HCT116 (cell line): ENCODE results near the gene PGBD5. TPM values are rescaled to one million over a fixed set of nuclear protein-coding genes. Genes with fewer than 3 reads are reported as not detected.

Source experiments
- ATAC-seq: fragments of 200-7000 bp; cut with Tn5 transposase; 2 replicates; pipeline ENCODE4 v1.9.1; 2020; ENCODE audit warnings: mild to moderate bottlenecking, moderate library complexity
- BruUV-seq: library from RNA; stranded (reverse); fragments of 400-500 nt; replicated peaks from 2 replicates; lab custom pipeline; 2021; lab: Mats Ljungman, UMichigan
- CTCF ChIA-PET: fragments of 300-600 bp; sonication (Branson Sonifier 250); formaldehyde crosslinking; loops from one replicate; lab custom pipeline; 2021; ENCODE audit warnings: antibody characterized with exemption; lab: Charles Lee
- POLR2A ChIA-PET: fragments of 300-600, 350-600 bp; sonication (Branson Sonifier 250); formaldehyde crosslinking; loops from one replicate; lab custom pipeline; 2021; ENCODE audit warnings: antibody characterized with exemption; lab: Charles Lee
- RAD21 ChIA-PET, 2 experiments: fragments of 300-600 bp; sonication (Branson Sonifier 250); formaldehyde crosslinking; loops; one replicate each; lab custom pipeline; 2023; ENCODE audit warnings: low total read pairs in 2 of 2; ENCODE audit not compliant: uncharacterized antibody in 2 of 2, unreplicated experiment in 2 of 2, low non-redundant PET in 1 of 2; lab: Charles Lee
- DNase-seq: peaks from one replicate; pipeline ENCODE4 v3.0.0-alpha.2; 2010; ENCODE audit warnings: low read depth, low spot score
- H2AFZ ChIP-seq: fragments of 200-600 bp; shearing (Covaris generic), sonication (generic); 2 replicates; pipeline ENCODE4 v1.6.1; 2017; ENCODE audit warnings: low read depth, mixed run types, mixed read lengths, antibody characterized with exemption, low read length; ENCODE audit not compliant: poor library complexity, severe bottlenecking
- H3K27ac ChIP-seq: 2 replicates; pipeline ENCODE4 v1.5.1; 2012; ENCODE audit warnings: low read depth, low read length
- H3K27me3 ChIP-seq: fragments of 200-600 bp; sonication (generic); 2 replicates; pipeline ENCODE4 v1.6.1; 2016; ENCODE audit warnings: mixed run types, low read length, mixed read lengths; ENCODE audit not compliant: insufficient read depth
- H3K36me3 ChIP-seq, 2 experiments: fragments of 200-500 bp in 1 of 2; fragments of 200-600 bp in 1 of 2; sonication (Bioruptor generic) in 1 of 2; sonication (generic) in 1 of 2; 2 replicates each; pipeline versions ENCODE4 v1.5.1 to v1.6.1; 2014 to 2016; ENCODE audit warnings: low read length in 2 of 2, inconsistent platforms in 1 of 2, mixed read lengths in 1 of 2, mixed run types in 1 of 2; ENCODE audit not compliant: insufficient read depth in 2 of 2, control insufficient read depth in 1 of 2
- H3K4me1 ChIP-seq, 2 experiments: fragments of 200-600 bp in 1 of 2; sonication (generic) in 1 of 2; 2 replicates each; pipeline versions ENCODE4 v1.5.1 to v1.6.1; 2012 to 2017; ENCODE audit warnings: low read length in 2 of 2, inconsistent platforms in 1 of 2, mild to moderate bottlenecking in 1 of 2, mixed read lengths in 1 of 2, mixed run types in 1 of 2, moderate library complexity in 1 of 2; ENCODE audit not compliant: insufficient read depth in 2 of 2, control insufficient read depth in 1 of 2
- H3K4me2 ChIP-seq: fragments of 200-600 bp; sonication (generic); 2 replicates; pipeline ENCODE4 v1.6.1; 2017; ENCODE audit warnings: mixed run types, low read length, mixed read lengths
- H3K4me3 ChIP-seq, 2 experiments: fragments of 200-600 bp in 1 of 2; sonication (generic) in 1 of 2; replicated peaks in 1 of 2; 2 replicates each; pipeline ENCODE4 v1.5.1; 2011 to 2016; ENCODE audit warnings: low read length in 2 of 2, control low read depth in 1 of 2, low read depth in 1 of 2, mild to moderate bottlenecking in 1 of 2, mixed read lengths in 1 of 2, mixed run types in 1 of 2
- H3K79me2 ChIP-seq: fragments of 200-600 bp; sonication (generic); 2 replicates; pipeline ENCODE4 v1.6.1; 2017; ENCODE audit warnings: mild to moderate bottlenecking, mixed run types, low read length, moderate library complexity, mixed read lengths; ENCODE audit not compliant: insufficient read depth
- H3K9ac ChIP-seq: fragments of 200-600 bp; sonication (generic); 2 replicates; pipeline ENCODE4 v1.6.1; 2016; ENCODE audit warnings: low read length, mixed read lengths
- H3K9me2 ChIP-seq: fragments of 200-600 bp; sonication (generic), shearing (Covaris generic); 2 replicates; pipeline ENCODE4 v1.6.1; 2017; ENCODE audit warnings: mixed run types, mild to moderate bottlenecking, moderate library complexity; ENCODE audit not compliant: insufficient read depth
- H3K9me3 ChIP-seq, 2 experiments: fragments of 200-500 bp in 1 of 2; fragments of 200-600 bp in 1 of 2; sonication (Bioruptor generic) in 1 of 2; sonication (generic) in 1 of 2; 2 replicates each; pipeline ENCODE4 v1.6.1; 2014 to 2017; ENCODE audit warnings: low read length in 2 of 2, mixed read lengths in 2 of 2, inconsistent platforms in 1 of 2, low read depth in 1 of 2, mild to moderate bottlenecking in 1 of 2, mixed run types in 1 of 2, moderate library complexity in 1 of 2; ENCODE audit not compliant: control insufficient read depth in 1 of 2, insufficient read depth in 1 of 2
- H4K20me1 ChIP-seq: fragments of 200-600 bp; sonication (generic), shearing (Covaris generic); 2 replicates; pipeline ENCODE4 v1.6.1; 2017; ENCODE audit warnings: mixed run types, mild to moderate bottlenecking, moderate library complexity; ENCODE audit not compliant: insufficient read depth
- CBX3 ChIP-seq: IDR thresholded peaks from 2 replicates; pipeline ENCODE4 v1.6.1; 2012; ENCODE audit warnings: low read depth
- CEBPB ChIP-seq: IDR thresholded peaks from 2 replicates; pipeline ENCODE4 v1.6.1; 2012; ENCODE audit warnings: low read depth
- CTCF ChIP-seq, 3 experiments: fragments of 200-600 bp in 1 of 3; sonication (generic) in 1 of 3; IDR thresholded peaks in 2 of 3; conservative IDR thresholded peaks in 1 of 3; 2 replicates each; pipeline ENCODE4 v1.5.1; 2012 to 2017; ENCODE audit warnings: low read depth in 2 of 3, low read length in 2 of 3, antibody characterized with exemption in 1 of 3, borderline replicate concordance in 1 of 3, control low read depth in 1 of 3, mild to moderate bottlenecking in 1 of 3, mixed read lengths in 1 of 3, mixed run types in 1 of 3, moderate library complexity in 1 of 3; ENCODE audit not compliant: insufficient read depth in 1 of 3
- EZH2phosphoT487 ChIP-seq: fragments of 200-600 bp; IDR thresholded peaks from 2 replicates; pipeline ENCODE4 v1.6.1; 2018; ENCODE audit warnings: antibody characterized with exemption, borderline replicate concordance
- FOSL1 ChIP-seq: IDR thresholded peaks from 2 replicates; pipeline ENCODE4 v1.6.1; 2012; ENCODE audit warnings: low read depth
- POLR2A ChIP-seq: IDR thresholded peaks from 2 replicates; pipeline ENCODE4 v1.7.0; 2011; ENCODE audit warnings: borderline replicate concordance; ENCODE audit not compliant: insufficient read depth, insufficient read length; ENCODE audit errors: extremely low read depth
- SP1 ChIP-seq: IDR thresholded peaks from 2 replicates; pipeline ENCODE4 v1.6.1; 2012; ENCODE audit warnings: low read depth
- SRF ChIP-seq: IDR thresholded peaks from 2 replicates; pipeline ENCODE4 v1.6.1; 2012; ENCODE audit warnings: low read depth
- TCF7L2 ChIP-seq: IDR thresholded peaks from 2 replicates; pipeline ENCODE4 v1.7.0; 2011; ENCODE audit warnings: borderline replicate concordance, inconsistent platforms; ENCODE audit not compliant: insufficient read depth, insufficient read length; ENCODE audit errors: extremely low read depth
- YY1 ChIP-seq: IDR thresholded peaks from 2 replicates; pipeline ENCODE4 v1.6.1; 2011; ENCODE audit warnings: low read length, low read depth, moderate library complexity, mild to moderate bottlenecking; ENCODE audit not compliant: insufficient replicate concordance; ENCODE audit errors: extremely low read depth
- ZBTB33 ChIP-seq: IDR thresholded peaks from 2 replicates; pipeline ENCODE4 v1.6.1; 2011; ENCODE audit warnings: mild to moderate bottlenecking, low read length, moderate library complexity; ENCODE audit not compliant: insufficient replicate concordance; ENCODE audit errors: extremely low read depth
- ZNF274 ChIP-seq: fragments of 200-500 bp; sonication (Bioruptor generic); IDR thresholded peaks from 2 replicates; pipeline ENCODE4 v1.6.1; 2014; ENCODE audit warnings: mild to moderate bottlenecking, low read depth, low read length, inconsistent platforms
- intact Hi-C: fragments of 100-400 bp; cut with micrococcal nuclease; formaldehyde crosslinking; loops from 2 replicates; pipeline ENCODE4 v1.10.0; 2022
- total RNA-seq: library from RNA; stranded (reverse); gene quantifications from one replicate; pipeline ENCODE4 v1.2.1, GENCODE V29; 2021; ENCODE audit not compliant: unreplicated experiment
- TF ChIP-seq, protein P1 (sequence below): IDR thresholded peaks from 2 replicates; pipeline ENCODE4 v1.6.1; 2012

PGBD5 gene
- total RNA-seq, 1 experiment from 2014 or later, result 0.27 TPM

DNA sequence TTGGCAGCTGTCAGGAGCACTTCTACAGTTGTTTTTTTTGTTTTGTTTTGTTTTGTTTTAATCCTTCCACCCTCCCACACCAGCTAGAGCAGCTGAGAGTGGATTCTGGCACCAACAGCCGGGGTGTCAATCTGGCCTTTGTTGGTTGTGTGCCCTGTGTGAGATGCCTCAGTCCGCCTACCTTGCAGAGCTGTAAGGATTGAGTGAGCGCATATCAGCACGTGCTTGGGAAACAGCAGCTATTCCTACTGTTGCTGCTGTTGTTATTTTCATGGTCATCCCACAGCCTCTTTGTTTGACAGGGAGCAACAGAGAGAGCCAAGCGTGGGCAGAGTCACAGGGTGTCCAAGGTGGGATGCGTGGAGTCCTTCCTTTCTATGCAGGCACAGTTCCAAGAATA, 50.4 kb downstream of the PGBD5 start:
- Histone ChIP-seq H3K36me3 (no peaks in the 10 kb centered on the region), H3K9me2 (no peaks in the 10 kb centered on the region), H2AFZ (no peak overlapping the region), H3K79me2 (no peaks in the 10 kb centered on the region), H3K27ac (no peak overlapping the region), H3K27me3 (peaks cover 44% of the 10 kb centered on the region), H3K4me2 (no peak overlapping the region), H3K4me1 (no peaks in the 10 kb centered on the region), H3K9ac (no peak overlapping the region), H4K20me1 (no peaks in the 10 kb centered on the region), H3K9me3 (peaks cover 9 to 14% of the 10 kb centered on the region in 2 experiments; a peak in 2 of 4 replicates), H3K4me3 (no peak overlapping the region)
- intact Hi-C loops, result no loop called here
- no peak for TF ChIP-seq CBX3
- TF ChIP-seq FOSL1, result no peak
- no peak for TF ChIP-seq TCF7L2
- no peak for TF ChIP-seq EZH2phosphoT487
- TF ChIP-seq SRF, result no peak
- TF ChIP-seq POLR2A, result no peak
- no peak for TF ChIP-seq CTCF (IDR thresholded peaks at IDR 0.05 in 2 of 3, conservative IDR thresholded peaks at IDR 0.05 in 1 of 3; ENCODE audit: borderline replicate concordance in 1 of 3, insufficient read depth in 1 of 3, low read depth in 2 of 3, low read length in 2 of 3)
- TF ChIP-seq ZNF274, result no peak
- CTCF ChIA-PET, result interaction anchor here (0.8 kb wide), 1 partner anchor 402 kb away, joined by 3 read pairs; no protein-coding TSS in a partner anchor
- DNase-seq, result no peak
- POLR2A ChIA-PET, result interaction anchor here (0.7 kb wide), 1 partner anchor 544 kb away, joined by 3 read pairs; no protein-coding TSS in a partner anchor
- BruUV-seq, result no TSS peak
- RAD21 ChIA-PET, result no interaction called here
- no peak for ATAC-seq

GRCh38 chr1:230375147-230375546, 51.0 kb downstream of the PGBD5 start:
- no peaks in the 10 kb centered on the region for H3K4me1 ChIP-seq
- no peaks in the 10 kb centered on the region for H3K79me2 ChIP-seq
- ChIA-PET POLR2A (interaction anchor here (0.7 kb wide), 1 partner anchor 543 kb away, joined by 3 read pairs; no protein-coding TSS in a partner anchor), CTCF (no interaction called here), RAD21 (no interaction called here)
- no peak overlapping the region for H2AFZ ChIP-seq
- no peak overlapping the region for H3K4me3 ChIP-seq
- intact Hi-C loops, result no loop called here
- no peak overlapping the region for H3K27ac ChIP-seq
- no peak overlapping the region for H3K4me2 ChIP-seq
- no peaks in the 10 kb centered on the region for H4K20me1 ChIP-seq
- DNase-seq (no peak), ATAC-seq (no peak)
- H3K36me3 ChIP-seq, result no peaks in the 10 kb centered on the region
- H3K27me3 ChIP-seq, result peaks cover 47% of the 10 kb centered on the region
- peaks cover 9 to 14% of the 10 kb centered on the region in 2 experiments; a peak in 2 of 4 replicates for H3K9me3 ChIP-seq
- no TSS peak for BruUV-seq
- no peaks in the 10 kb centered on the region for H3K9me2 ChIP-seq
- H3K9ac ChIP-seq, result no peak overlapping the region
- no peak for TF ChIP-seq ZBTB33
- TF ChIP-seq YY1, result no peak
- TF ChIP-seq SP1, result no peak
- no peak for TF ChIP-seq CEBPB
- TF ChIP-seq CTCF (IDR thresholded peaks at IDR 0.05 in 2 of 3, conservative IDR thresholded peaks at IDR 0.05 in 1 of 3; ENCODE audit: borderline replicate concordance in 1 of 3, insufficient read depth in 1 of 3, low read depth in 2 of 3, low read length in 2 of 3), result no peak
- TF ChIP-seq, protein P1, sequence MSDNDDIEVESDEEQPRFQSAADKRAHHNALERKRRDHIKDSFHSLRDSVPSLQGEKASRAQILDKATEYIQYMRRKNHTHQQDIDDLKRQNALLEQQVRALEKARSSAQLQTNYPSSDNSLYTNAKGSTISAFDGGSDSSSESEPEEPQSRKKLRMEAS, result no peak
- TF ChIP-seq POLR2A, result no peak
